C4-2B (cell line): ENCODE measurements around the gene ACTL8.

Experiments
- ZFX ChIP-seq: fragments of 450-650 bp; IDR thresholded peaks from 2 replicates; pipeline ENCODE4 v1.6.1; 2017
- TF ChIP-seq, protein P1 (sequence below): fragments of 450-650 bp; conservative IDR thresholded peaks from 2 replicates; pipeline ENCODE4 v1.5.1; 2017; ENCODE audit warnings: mild to moderate bottlenecking

DNA sequence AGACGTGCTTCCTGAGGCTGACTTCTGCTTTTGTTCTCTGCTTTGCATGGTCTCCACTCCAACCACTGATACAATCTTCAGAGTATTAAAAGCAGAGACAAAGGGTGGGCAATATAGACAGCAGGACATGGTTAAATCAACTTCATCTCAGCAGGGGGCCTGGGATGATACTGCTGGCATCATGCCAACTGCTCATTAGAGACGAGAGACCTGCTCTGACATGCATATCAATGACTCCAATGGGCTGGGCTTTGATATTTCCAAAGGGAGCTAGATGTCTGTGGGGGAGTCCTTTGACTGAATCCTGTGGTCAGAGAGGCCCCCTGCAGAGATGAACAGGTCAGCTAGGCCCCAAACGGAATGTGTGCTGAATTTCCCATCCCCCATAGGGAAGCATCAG, 106.6 kb downstream of the ACTL8 start:
- TF ChIP-seq, protein P1, sequence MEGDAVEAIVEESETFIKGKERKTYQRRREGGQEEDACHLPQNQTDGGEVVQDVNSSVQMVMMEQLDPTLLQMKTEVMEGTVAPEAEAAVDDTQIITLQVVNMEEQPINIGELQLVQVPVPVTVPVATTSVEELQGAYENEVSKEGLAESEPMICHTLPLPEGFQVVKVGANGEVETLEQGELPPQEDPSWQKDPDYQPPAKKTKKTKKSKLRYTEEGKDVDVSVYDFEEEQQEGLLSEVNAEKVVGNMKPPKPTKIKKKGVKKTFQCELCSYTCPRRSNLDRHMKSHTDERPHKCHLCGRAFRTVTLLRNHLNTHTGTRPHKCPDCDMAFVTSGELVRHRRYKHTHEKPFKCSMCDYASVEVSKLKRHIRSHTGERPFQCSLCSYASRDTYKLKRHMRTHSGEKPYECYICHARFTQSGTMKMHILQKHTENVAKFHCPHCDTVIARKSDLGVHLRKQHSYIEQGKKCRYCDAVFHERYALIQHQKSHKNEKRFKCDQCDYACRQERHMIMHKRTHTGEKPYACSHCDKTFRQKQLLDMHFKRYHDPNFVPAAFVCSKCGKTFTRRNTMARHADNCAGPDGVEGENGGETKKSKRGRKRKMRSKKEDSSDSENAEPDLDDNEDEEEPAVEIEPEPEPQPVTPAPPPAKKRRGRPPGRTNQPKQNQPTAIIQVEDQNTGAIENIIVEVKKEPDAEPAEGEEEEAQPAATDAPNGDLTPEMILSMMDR: no peak
- no peak for TF ChIP-seq ZFX
